ENCODE results near the gene SNRPD3. TPM values are rescaled to one million over a fixed set of nuclear protein-coding genes. Genes with fewer than 3 reads are reported as not detected.

Gene SNRPD3
- polyA plus RNA-seq, 1 of the 3 experiments (the other 2 are of a cell fraction), result 177 TPM

GRCh38 chr22:24555165-24556039 is at the start of gene SNRPD3 (continued):
- TF ChIP-seq MAX (IDR thresholded peaks at IDR 0.05; ENCODE audit: low read depth) (peak; percentile 94), REST (IDR thresholded peaks at IDR 0.05; ENCODE audit: low read depth, low read length) (peak; percentile 64; the same call in 1 of the 2 replicates), EZH2phosphoT487 (IDR thresholded peaks at IDR 0.05; ENCODE audit: borderline replicate concordance, low read depth) (no peak), RFX5 (IDR thresholded peaks at IDR 0.05; ENCODE audit: low read length) (0 out of 2 replicates have a peak, but pooled peaks have one; percentile 47), RAD21 (IDR thresholded peaks at IDR 0.05; ENCODE audit: low read length) (no peak), CHD2 (IDR thresholded peaks at IDR 0.05; ENCODE audit: low read length, partially characterized antibody) (peak; percentile 67), POLR2AphosphoS5 (IDR thresholded peaks at IDR 0.05; ENCODE audit: low read depth, low read length) (peak; percentile 85), EP300 (IDR thresholded peaks at IDR 0.05; ENCODE audit: borderline replicate concordance in 1 of 2, low read depth in 1 of 2, low read length in 1 of 2) (no peak)

GRCh38 chr22:24506802-24507438 is 48.9 kb upstream of the SNRPD3 start:
- ChIA-PET POLR2A (no interaction called here), CTCF (interaction anchor here (0.9 to 1.2 kb wide), 3 partner anchors 69 to 317 kb away, joined by 3 read pairs; no protein-coding TSS in a partner anchor)
- Histone ChIP-seq H3K27me3 (ENCODE audit: insufficient read depth) (no peaks in the 10 kb centered on the region), H3K9me2 (no peaks in the 10 kb centered on the region), H3K4me1 (ENCODE audit: control insufficient read depth in 1 of 2, insufficient read depth in 2 of 2, low read depth in 1 of 2, low read length in 1 of 2) (peaks cover 0 to 2% of the 10 kb centered on the region in 2 experiments; a peak in 1 of 4 replicates), H3K9me3 (no peaks in the 10 kb centered on the region), H3K9ac (no peak overlapping the region), H3K36me3 (replicated peaks in 1 of 2; ENCODE audit: control insufficient read depth in 1 of 2, insufficient read depth in 2 of 2, low read length in 1 of 2) (no peaks in the 10 kb centered on the region), H3K4me2 (no peak overlapping the region), H4K20me1 (ENCODE audit: insufficient read depth) (no peaks in the 10 kb centered on the region), H3K79me2 (ENCODE audit: insufficient read depth) (no peaks in the 10 kb centered on the region), H3K27ac (ENCODE audit: low read depth in 2 of 2, low read length in 1 of 2) (no peak overlapping the region), H3K4me3 (ENCODE audit: low read depth in 2 of 2, low read length in 1 of 2) (no peak overlapping the region), H2AFZ (ENCODE audit: low read depth) (no peak overlapping the region), H3F3A (replicated peaks; ENCODE audit: insufficient read depth) (peaks cover 4% of the 10 kb centered on the region)
- WGBS (ENCODE audit: low lambda C conversion rate), result 87% methylated on average over 6 of the region's 6 CpGs
- DNase-seq, result no peak
- TF ChIP-seq NFIC (IDR thresholded peaks at IDR 0.05; ENCODE audit: borderline replicate concordance) (no peak), SMC3 (IDR thresholded peaks at IDR 0.05; ENCODE audit: low read depth, low read length) (no peak), RXRA (IDR thresholded peaks at IDR 0.05; ENCODE audit: borderline replicate concordance, low read depth) (no peak), GABPA (IDR thresholded peaks at IDR 0.05; ENCODE audit: low read depth) (no peak), MEF2A (IDR thresholded peaks at IDR 0.05; ENCODE audit: borderline replicate concordance, low read depth) (no peak), RAD21 (IDR thresholded peaks at IDR 0.05; ENCODE audit: low read length) (no peak), ZBTB33 (IDR thresholded peaks at IDR 0.05; ENCODE audit: borderline replicate concordance, low read depth) (no peak), CTCF (IDR thresholded peaks at IDR 0.05) (no peak)
